CD4-positive, alpha-beta memory T cell (primary cell): Measurements from ENCODE around the gene GALNT7. TPM values are rescaled to one million over a fixed set of nuclear protein-coding genes. Genes with fewer than 3 reads are reported as not detected.
A peak's percentile ranks its signal among the peaks of the same experiment; 100 is the strongest.

Experiments
- CTCF ChIA-PET: fragments of 350-600 bp; sonication (Branson Sonifier 250); formaldehyde crosslinking; loops from one replicate; lab custom pipeline; 2021; ENCODE audit warnings: inconsistent platforms; ENCODE audit not compliant: partially characterized antibody; lab: Charles Lee
- POLR2A ChIA-PET: fragments of 350-600 bp; sonication (Branson Sonifier 250); formaldehyde crosslinking; loops from one replicate; lab custom pipeline; 2021; ENCODE audit not compliant: partially characterized antibody; lab: Charles Lee
- DNase-seq, 5 donors: peaks; one replicate each; pipeline versions ENCODE4 v3.0.0 to v3.0.0-alpha.2; 2020 to 2022; ENCODE audit warnings: mixed read lengths in 1 of 5
- H3K27ac ChIP-seq: one replicate; pipeline ENCODE4 v1.7.0; 2013; ENCODE audit warnings: low read depth, low read length
- H3K27me3 ChIP-seq: 2 replicates; pipeline ENCODE4 v1.7.0; 2013; ENCODE audit warnings: mild to moderate bottlenecking, low read length, moderate library complexity; ENCODE audit not compliant: insufficient read depth
- H3K36me3 ChIP-seq: 2 replicates; pipeline ENCODE4 v1.7.0; 2013; ENCODE audit warnings: mild to moderate bottlenecking, low read length, moderate library complexity; ENCODE audit not compliant: insufficient read depth
- H3K4me1 ChIP-seq: 2 replicates; pipeline ENCODE4 v1.7.0; 2013; ENCODE audit warnings: mild to moderate bottlenecking, low read length, moderate library complexity; ENCODE audit not compliant: insufficient read depth
- H3K4me3 ChIP-seq, 2 donors: one replicate each; pipeline ENCODE4 v1.7.0; 2013; ENCODE audit warnings: low read length in 2 of 2, mild to moderate bottlenecking in 1 of 2
- H3K9me3 ChIP-seq, 2 donors: one replicate each; pipeline ENCODE4 v1.7.0; 2013; ENCODE audit warnings: low read length in 2 of 2, control low read depth in 1 of 2; ENCODE audit not compliant: control insufficient read depth in 1 of 2
- H3K27ac Mint-ChIP-seq, 7 donors: one replicate each; pipeline ENCODE4 v1.8.0; 2020 to 2021; ENCODE audit warnings: mixed read lengths in 7 of 7, mild to moderate bottlenecking in 6 of 7, inconsistent platforms in 3 of 7, moderate library complexity in 3 of 7
- H3K27me3 Mint-ChIP-seq, 2 donors: one replicate each; pipeline ENCODE4 v1.8.0; 2020 to 2021; ENCODE audit warnings: mixed read lengths in 2 of 2
- H3K36me3 Mint-ChIP-seq, 2 donors: one replicate each; pipeline ENCODE4 v1.8.0; 2020 to 2021; ENCODE audit warnings: mixed read lengths in 2 of 2, inconsistent platforms in 1 of 2, mild to moderate bottlenecking in 1 of 2
- H3K4me1 Mint-ChIP-seq, 4 donors: one replicate each; pipeline ENCODE4 v1.8.0; 2020 to 2021; ENCODE audit warnings: mixed read lengths in 4 of 4, mild to moderate bottlenecking in 1 of 4
- H3K4me3 Mint-ChIP-seq, 8 donors: one replicate each; pipeline ENCODE4 v1.8.0; 2020 to 2021; ENCODE audit warnings: mixed read lengths in 8 of 8, mild to moderate bottlenecking in 7 of 8, moderate library complexity in 6 of 8, inconsistent platforms in 3 of 8
- H3K9me3 Mint-ChIP-seq, 8 donors: one replicate each; pipeline ENCODE4 v1.8.0; 2020 to 2021; ENCODE audit warnings: mixed read lengths in 8 of 8, mild to moderate bottlenecking in 5 of 8, inconsistent platforms in 3 of 8, moderate library complexity in 1 of 8
- intact Hi-C: fragments of 100-400 bp; cut with micrococcal nuclease; formaldehyde crosslinking; loops from one replicate; pipeline ENCODE4 v1.15.1; 2023
- polyA plus RNA-seq, 2 donors: library from polyadenylated mRNA; unstranded; fragments of 300-500 nt; fragmentation: Illumina TruSeq; gene quantifications; one replicate each; pipeline ENCODE4 v1.2.3, GENCODE V29; 2021
- total RNA-seq, 2 experiments: library from RNA; stranded (reverse); gene quantifications; one replicate each; pipeline ENCODE4 v1.2.3, GENCODE V29; 2021

The GALNT7 gene
- total and polyA plus RNA-seq, 4 experiments from 2014 or later, result 12.6 to 26.3 (median 22.3) TPM

DNA sequence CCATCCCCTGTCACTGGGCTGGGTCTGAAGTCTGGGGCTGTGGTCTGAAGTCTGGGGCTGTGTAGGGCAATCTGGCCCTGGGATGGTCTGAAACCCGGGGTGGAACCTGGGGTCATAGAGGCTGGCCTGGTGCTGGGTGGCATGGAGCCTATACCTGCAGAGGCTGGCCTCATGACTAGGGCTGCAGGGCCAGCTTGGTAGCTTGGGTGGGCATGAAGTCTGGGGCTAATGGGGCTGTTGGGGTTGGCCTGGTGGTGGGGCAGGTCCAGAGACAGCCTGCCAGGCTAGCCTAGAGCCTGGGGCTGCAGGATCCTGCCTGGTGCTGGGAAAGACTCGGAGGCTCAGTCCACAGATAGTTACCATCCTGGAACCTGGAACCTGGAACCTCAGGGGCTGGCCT lies 37.0 kb downstream of the GALNT7 start:
- H3K4me3 Mint-ChIP-seq, result no peak overlapping the region

DNA sequence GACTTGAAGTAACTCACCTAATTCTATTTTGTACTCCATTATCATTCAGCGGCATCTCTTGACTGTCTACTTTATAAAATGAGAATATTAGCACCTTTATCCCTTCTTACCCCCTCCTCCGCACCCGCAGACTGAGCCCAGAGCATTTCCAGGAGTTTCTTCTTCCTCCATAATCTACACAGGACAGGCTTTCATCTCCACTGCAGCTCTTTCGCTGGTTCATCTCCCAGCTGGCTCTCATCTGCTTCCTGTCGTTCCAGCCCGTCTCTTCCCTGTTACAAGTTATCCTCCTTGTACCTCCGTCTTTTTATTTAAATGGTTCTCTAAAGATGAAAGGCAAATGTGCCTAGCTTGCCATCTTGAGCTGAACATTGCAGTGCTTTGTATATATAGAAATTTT lies 39.8 kb downstream of the GALNT7 start:
- Histone ChIP-seq H3K4me3 (no peak overlapping the region), H3K9me3 (no peaks in the 10 kb centered on the region), H3K27ac (no peak overlapping the region), H3K36me3 (no peaks in the 10 kb centered on the region), H3K4me1 (no peaks in the 10 kb centered on the region), H3K27me3 (no peaks in the 10 kb centered on the region)
- H3K4me1 Mint-ChIP-seq, result peaks cover 14 to 26% (median 18%) of the 10 kb centered on the region in 4 donors
- H3K9me3 Mint-ChIP-seq, result peaks cover 0 to 14% (median 11%) of the 10 kb centered on the region in 8 donors
- no peak overlapping the region for H3K27ac Mint-ChIP-seq
- intact Hi-C loops, result no loop called here
- ChIA-PET POLR2A (no interaction called here), CTCF (no interaction called here)
- no peaks in the 10 kb centered on the region for H3K27me3 Mint-ChIP-seq
- no peak for DNase-seq
- H3K36me3 Mint-ChIP-seq, result peaks cover 27 to 29% of the 10 kb centered on the region in 2 donors
- H3K4me3 Mint-ChIP-seq, result no peak overlapping the region

More for the DNA sequence above, 37.0 kb downstream of the GALNT7 start:
- no peaks in the 10 kb centered on the region for H3K36me3 ChIP-seq
- no peaks in the 10 kb centered on the region for H3K4me1 ChIP-seq
- Mint-ChIP-seq H3K36me3 (peaks cover 26 to 31% of the 10 kb centered on the region in 2 donors), H3K27ac (peak overlapping the region in 1 of 7 donors; percentile 44), H3K27me3 (no peaks in the 10 kb centered on the region), H3K4me1 (peaks cover 11 to 19% (median 12%) of the 10 kb centered on the region in 4 donors), H3K9me3 (peaks cover 0 to 23% (median 14%) of the 10 kb centered on the region in 8 donors)
- no peak overlapping the region for H3K4me3 ChIP-seq
- H3K27ac ChIP-seq, result no peak overlapping the region
- no peak for DNase-seq
- H3K27me3 ChIP-seq, result no peaks in the 10 kb centered on the region
- POLR2A ChIA-PET, result no interaction called here
- CTCF ChIA-PET, result no interaction called here
- H3K9me3 ChIP-seq, result no peaks in the 10 kb centered on the region
- intact Hi-C loops, result no loop called here

DNA sequence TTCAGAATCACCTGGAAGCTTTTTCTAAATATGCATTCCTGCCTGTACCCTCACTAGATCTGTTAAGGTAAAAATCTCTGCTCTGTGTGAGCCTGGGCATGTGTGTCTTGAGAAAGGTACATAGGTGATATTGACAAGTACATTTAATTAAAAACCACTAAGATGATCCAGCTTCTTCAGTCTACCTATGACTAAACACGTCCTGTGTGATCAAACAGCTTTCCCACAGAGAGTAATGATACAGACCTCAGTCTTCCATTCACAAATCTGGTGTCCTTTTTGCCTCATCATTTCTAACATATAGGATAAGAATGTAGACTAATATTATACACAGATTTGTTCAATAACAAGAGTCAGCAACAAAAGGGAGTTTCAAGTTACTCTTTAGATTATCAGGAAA lies 42.6 kb downstream of the GALNT7 start:
- POLR2A ChIA-PET, result no interaction called here
- H3K4me3 Mint-ChIP-seq, result no peak overlapping the region
- no peaks in the 10 kb centered on the region for H3K27me3 Mint-ChIP-seq
- intact Hi-C loops, result no loop called here
- Histone ChIP-seq H3K4me1 (no peaks in the 10 kb centered on the region), H3K27me3 (no peaks in the 10 kb centered on the region), H3K36me3 (no peaks in the 10 kb centered on the region), H3K27ac (no peak overlapping the region), H3K4me3 (no peak overlapping the region), H3K9me3 (no peaks in the 10 kb centered on the region)
- CTCF ChIA-PET, result no interaction called here
- no peak overlapping the region for H3K27ac Mint-ChIP-seq
- H3K36me3 Mint-ChIP-seq, result peaks cover 7 to 15% of the 10 kb centered on the region in 2 donors
- peaks cover 12 to 31% (median 14%) of the 10 kb centered on the region in 4 donors for H3K4me1 Mint-ChIP-seq
- H3K9me3 Mint-ChIP-seq, result no peaks in the 10 kb centered on the region
- DNase-seq, result no peak

DNA sequence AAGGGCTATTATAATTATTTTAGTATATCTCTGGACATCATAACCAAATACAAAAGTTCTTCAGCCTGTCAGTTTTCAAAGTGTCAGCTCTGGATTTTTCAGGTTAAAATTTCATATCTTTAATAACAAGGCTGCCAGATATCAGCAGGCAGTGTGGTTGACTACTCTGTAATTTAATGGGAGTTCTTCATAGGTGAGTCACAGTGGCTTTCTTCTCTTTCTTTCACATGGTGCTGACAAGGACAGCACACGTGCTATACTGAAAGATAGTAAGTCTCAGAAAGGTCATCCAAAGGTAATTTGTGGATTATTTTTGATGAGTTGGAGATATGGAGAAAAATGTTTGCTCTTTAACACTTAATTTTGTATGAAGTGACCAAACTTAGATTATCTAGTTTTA lies 43.2 kb downstream of the GALNT7 start:
- ChIA-PET CTCF (no interaction called here), POLR2A (no interaction called here)
- H3K27me3 Mint-ChIP-seq, result no peaks in the 10 kb centered on the region
- H3K4me3 ChIP-seq, result no peak overlapping the region
- H3K27ac ChIP-seq, result no peak overlapping the region
- no peaks in the 10 kb centered on the region for H3K4me1 ChIP-seq
- H3K27me3 ChIP-seq, result no peaks in the 10 kb centered on the region
- H3K9me3 ChIP-seq, result no peaks in the 10 kb centered on the region
- no peaks in the 10 kb centered on the region for H3K9me3 Mint-ChIP-seq
- DNase-seq, result no peak
- peaks cover 5 to 15% of the 10 kb centered on the region in 2 donors for H3K36me3 Mint-ChIP-seq
- no peaks in the 10 kb centered on the region for H3K36me3 ChIP-seq
- peaks cover 9 to 32% (median 11%) of the 10 kb centered on the region in 4 donors for H3K4me1 Mint-ChIP-seq
- intact Hi-C loops, result no loop called here
- no peak overlapping the region for H3K4me3 Mint-ChIP-seq
- H3K27ac Mint-ChIP-seq, result no peak overlapping the region

DNA sequence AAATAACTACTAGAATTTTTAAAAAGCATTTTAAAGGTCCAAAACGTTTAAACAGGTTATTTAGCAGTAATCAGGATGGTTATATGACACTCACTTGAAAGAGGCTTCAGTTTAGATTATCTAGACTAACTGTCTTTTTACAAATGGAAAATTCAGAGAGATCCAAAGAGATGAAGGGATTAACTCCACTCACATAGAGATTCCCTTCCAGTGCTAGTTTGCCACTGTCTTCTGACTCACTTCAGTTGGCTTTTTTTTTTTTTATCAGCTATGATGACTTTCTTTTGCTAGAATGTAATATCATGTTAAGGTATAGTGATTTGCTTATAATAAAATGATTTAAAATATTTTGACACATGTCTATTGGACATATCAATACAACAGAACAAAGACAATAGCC lies 43.8 kb downstream of the GALNT7 start:
- intact Hi-C loops, result no loop called here
- Mint-ChIP-seq H3K36me3 (peaks cover 4 to 15% of the 10 kb centered on the region in 2 donors), H3K27ac (no peak overlapping the region), H3K4me1 (peaks cover 9 to 36% (median 13%) of the 10 kb centered on the region in 4 donors), H3K9me3 (no peaks in the 10 kb centered on the region), H3K27me3 (no peaks in the 10 kb centered on the region), H3K4me3 (no peak overlapping the region)
- Histone ChIP-seq H3K27me3 (no peaks in the 10 kb centered on the region), H3K36me3 (no peaks in the 10 kb centered on the region), H3K27ac (no peak overlapping the region), H3K9me3 (no peaks in the 10 kb centered on the region), H3K4me3 (no peak overlapping the region), H3K4me1 (no peaks in the 10 kb centered on the region)
- DNase-seq, result no peak
- POLR2A ChIA-PET, result no interaction called here
- CTCF ChIA-PET, result no interaction called here

DNA sequence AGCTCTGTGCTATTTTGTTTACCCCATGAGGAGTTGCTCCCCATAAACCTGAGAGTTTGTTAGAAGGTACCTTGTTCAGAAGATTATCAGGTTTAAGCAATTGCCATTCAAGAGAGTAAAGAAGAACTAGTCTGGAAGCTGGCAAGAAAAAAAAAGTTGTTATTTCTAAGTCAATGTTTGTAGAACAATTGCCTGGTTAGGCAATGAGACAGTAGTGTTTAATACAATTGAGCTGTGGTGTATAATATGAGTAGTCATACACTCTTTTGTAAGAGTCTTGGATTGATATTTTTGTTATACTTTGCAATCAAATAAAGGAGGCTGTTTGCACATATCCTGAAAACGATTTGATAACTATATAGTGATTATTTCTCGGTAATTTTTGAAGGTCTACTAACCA lies 44.7 kb downstream of the GALNT7 start:
- POLR2A ChIA-PET, result no interaction called here
- Mint-ChIP-seq H3K4me3 (no peak overlapping the region), H3K4me1 (peaks cover 13 to 43% (median 19%) of the 10 kb centered on the region in 4 donors)

DNA sequence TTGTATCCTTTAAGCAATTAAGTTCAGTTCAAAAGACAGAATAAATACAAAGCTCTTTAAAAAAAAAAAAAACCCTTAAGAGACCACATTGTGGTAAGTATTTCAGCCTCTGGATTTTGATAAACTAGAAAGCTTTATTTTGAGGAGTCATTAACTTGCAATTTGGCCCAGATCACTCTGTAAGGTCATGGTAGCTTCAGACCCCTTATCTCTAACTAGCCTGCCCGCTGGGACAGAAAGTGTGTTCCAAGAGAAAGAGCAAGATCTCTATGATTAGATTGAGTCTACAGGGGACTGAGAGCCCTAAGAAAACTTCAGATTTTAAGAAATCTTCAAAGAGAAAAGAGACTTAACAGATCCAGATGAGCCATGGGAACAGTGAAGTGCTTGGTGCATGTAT lies 45.6 kb downstream of the GALNT7 start:
- intact Hi-C loops, result no loop called here
- CTCF ChIA-PET, result no interaction called here
- H3K4me3 ChIP-seq, result no peak overlapping the region
- no peak overlapping the region for H3K27ac ChIP-seq
- POLR2A ChIA-PET, result interaction anchor here (0.6 kb wide), 1 partner anchor 18 kb away, joined by 4 read pairs; no protein-coding TSS in a partner anchor
- H3K4me1 ChIP-seq, result peaks cover 7% of the 10 kb centered on the region
- Mint-ChIP-seq H3K27me3 (no peaks in the 10 kb centered on the region), H3K4me3 (no peak overlapping the region), H3K36me3 (peaks cover 3 to 12% of the 10 kb centered on the region in 2 donors), H3K27ac (no peak overlapping the region), H3K9me3 (no peaks in the 10 kb centered on the region), H3K4me1 (peaks cover 20 to 50% (median 23%) of the 10 kb centered on the region in 4 donors)
- DNase-seq, result no peak
- H3K36me3 ChIP-seq, result no peaks in the 10 kb centered on the region
- no peaks in the 10 kb centered on the region for H3K27me3 ChIP-seq
- H3K9me3 ChIP-seq, result no peaks in the 10 kb centered on the region

More for the DNA sequence above, 44.7 kb downstream of the GALNT7 start:
- no peak overlapping the region for H3K27ac Mint-ChIP-seq
- peaks cover 3% of the 10 kb centered on the region for H3K4me1 ChIP-seq
- no peaks in the 10 kb centered on the region for H3K27me3 ChIP-seq
- H3K36me3 Mint-ChIP-seq, result peaks cover 4 to 15% of the 10 kb centered on the region in 2 donors
- CTCF ChIA-PET, result no interaction called here
- DNase-seq, result no peak
- H3K9me3 Mint-ChIP-seq, result no peaks in the 10 kb centered on the region
- no peak overlapping the region for H3K4me3 ChIP-seq
- H3K27ac ChIP-seq, result no peak overlapping the region
- no peaks in the 10 kb centered on the region for H3K9me3 ChIP-seq
- intact Hi-C loops, result no loop called here
- no peaks in the 10 kb centered on the region for H3K36me3 ChIP-seq
- no peaks in the 10 kb centered on the region for H3K27me3 Mint-ChIP-seq
